ENCODE measurements around the gene CDKN2B. TPM values are rescaled to one million over a fixed set of nuclear protein-coding genes. Genes with fewer than 3 reads are reported as not detected.
"Not testable (repeated sequence)": the region's sequence is repeated elsewhere in the genome, so short reads cannot be mapped to it uniquely, and the experiment has no call there.

Gene CDKN2B
- total RNA-seq, 2 donors from 2014 or later: 158 to 160 TPM

DNA sequence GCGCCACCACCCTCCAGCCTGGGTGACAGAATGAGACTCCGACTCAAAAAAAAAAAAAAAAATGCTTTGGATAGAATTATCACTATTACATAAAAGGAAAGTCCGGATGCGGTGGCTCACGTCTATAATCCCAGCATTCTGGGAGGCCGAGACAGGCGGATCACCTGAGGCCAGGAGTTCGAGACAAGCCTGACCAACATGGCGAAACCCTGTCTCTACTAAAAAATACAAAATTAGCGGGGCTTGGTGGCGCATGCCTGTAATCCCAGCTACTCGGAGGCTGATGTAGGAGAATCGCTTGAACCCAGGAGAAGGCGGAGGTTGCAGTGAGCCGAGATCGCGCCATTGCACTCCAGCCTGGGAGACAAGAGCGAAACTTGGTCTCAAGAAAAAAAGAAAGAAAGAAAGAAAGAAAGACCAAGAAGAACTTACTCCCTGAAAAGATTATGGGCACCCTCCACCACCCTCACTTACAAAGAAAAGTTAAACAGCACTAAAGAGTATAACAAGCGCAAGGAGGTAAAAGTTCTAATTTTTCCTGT lies 32.7 kb downstream of the CDKN2B start:
- no peak for ATAC-seq
- intact Hi-C loops (cut with DNase I, micrococcal nuclease): no loop called here

GRCh38 chr9:21974722-21975409 lies 34.2 kb downstream of the CDKN2B start:
- no peak for DNase-seq

More for the DNA sequence above, 32.7 kb downstream of the CDKN2B start:
- no peak for DNase-seq

DNA sequence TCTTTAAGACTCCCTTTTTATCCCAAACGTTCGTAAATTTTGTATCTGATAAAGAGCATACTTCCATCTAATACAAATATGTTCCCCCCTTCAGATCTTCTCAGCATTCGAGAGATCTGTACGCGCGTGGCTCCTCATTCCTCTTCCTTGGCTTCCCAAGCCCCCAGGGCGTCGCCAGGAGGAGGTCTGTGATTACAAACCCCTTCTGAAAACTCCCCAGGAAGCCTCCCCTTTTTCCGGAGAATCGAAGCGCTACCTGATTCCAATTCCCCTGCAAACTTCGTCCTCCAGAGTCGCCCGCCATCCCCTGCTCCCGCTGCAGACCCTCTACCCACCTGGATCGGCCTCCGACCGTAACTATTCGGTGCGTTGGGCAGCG lies 34.8 kb downstream of the CDKN2B start:
- intact Hi-C loops (cut with DNase I, micrococcal nuclease): no loop called here
- ATAC-seq (no peak), DNase-seq (no peak)

More at GRCh38 chr9:21974722-21975409, 34.2 kb downstream of the CDKN2B start:
- ATAC-seq: peak; percentile 64
- intact Hi-C loops (cut with DNase I, micrococcal nuclease): no loop called here

DNA sequence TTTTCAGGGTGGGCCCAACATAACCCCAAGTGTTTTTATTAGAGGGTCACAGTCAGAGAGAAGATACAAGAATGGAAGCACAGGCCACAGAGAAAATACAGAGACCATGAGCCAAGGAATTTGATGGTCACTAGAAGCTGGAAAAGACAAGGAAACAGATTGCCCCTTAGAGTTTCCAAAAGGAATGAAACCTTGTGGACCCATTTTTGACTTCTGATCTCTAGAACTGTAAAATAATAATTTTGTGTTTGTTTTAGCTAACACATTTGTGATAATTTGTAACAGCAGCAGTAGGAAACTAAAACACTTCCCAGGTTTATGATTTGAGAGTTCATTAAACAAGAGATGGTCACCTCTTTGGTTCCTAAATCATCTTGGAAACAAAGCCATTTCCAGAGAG lies 36.7 kb downstream of the CDKN2B start:
- ATAC-seq: no peak
- DNase-seq: no peak
- intact Hi-C loops (cut with DNase I, micrococcal nuclease): no loop called here

DNA sequence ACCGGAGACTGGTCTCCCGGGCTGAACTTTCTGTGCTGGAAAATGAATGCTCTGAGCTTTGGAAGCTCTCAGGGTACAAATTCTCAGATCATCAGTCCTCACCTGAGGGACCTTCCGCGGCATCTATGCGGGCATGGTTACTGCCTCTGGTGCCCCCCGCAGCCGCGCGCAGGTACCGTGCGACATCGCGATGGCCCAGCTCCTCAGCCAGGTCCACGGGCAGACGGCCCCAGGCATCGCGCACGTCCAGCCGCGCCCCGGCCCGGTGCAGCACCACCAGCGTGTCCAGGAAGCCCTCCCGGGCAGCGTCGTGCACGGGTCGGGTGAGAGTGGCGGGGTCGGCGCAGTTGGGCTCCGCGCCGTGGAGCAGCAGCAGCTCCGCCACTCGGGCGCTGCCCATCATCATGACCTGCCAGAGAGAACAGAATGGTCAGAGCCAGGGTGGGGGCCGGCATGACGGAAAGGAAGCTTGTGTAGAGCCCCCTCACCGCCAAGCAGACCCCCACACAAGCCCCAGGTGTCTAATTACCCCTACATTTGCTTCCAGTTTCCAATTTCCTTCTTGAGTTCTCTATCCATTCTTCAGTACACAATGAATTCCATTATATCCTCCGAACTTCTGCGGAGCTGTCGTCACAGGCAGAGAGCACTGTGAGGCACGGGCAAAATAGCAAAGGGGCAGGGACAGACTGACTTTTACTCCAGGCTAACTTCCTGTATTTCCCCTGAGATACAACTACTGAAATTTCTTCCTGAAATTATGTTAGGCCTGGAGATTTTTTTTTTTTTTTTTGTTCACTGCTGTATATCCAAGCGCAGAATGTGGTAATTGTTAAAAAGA lies 38.1 kb downstream of the CDKN2B start:
- no peak for DNase-seq
- no peak for ATAC-seq
- intact Hi-C loops (cut with DNase I, micrococcal nuclease): no loop called here

GRCh38 chr9:21969951-21970799 lies 38.9 kb downstream of the CDKN2B start:
- intact Hi-C loops (cut with DNase I, micrococcal nuclease): no loop called here
- ATAC-seq (no peak), DNase-seq (no peak)

GRCh38 chr9:21969011-21969940 lies 39.8 kb downstream of the CDKN2B start:
- ATAC-seq (no peak), DNase-seq (no peak)
- intact Hi-C loops (cut with DNase I, micrococcal nuclease): no loop called here

GRCh38 chr9:21968331-21969010 lies 40.6 kb downstream of the CDKN2B start:
- intact Hi-C loops (cut with DNase I, micrococcal nuclease): no loop called here
- DNase-seq (no peak), ATAC-seq (no peak)

GRCh38 chr9:21967702-21968101 lies 41.4 kb downstream of the CDKN2B start:
- DNase-seq (no peak), ATAC-seq (no peak)
- intact Hi-C loops (cut with DNase I, micrococcal nuclease): no loop called here

GRCh38 chr9:21967169-21967568 lies 41.9 kb downstream of the CDKN2B start:
- ATAC-seq (no peak), DNase-seq (no peak)
- intact Hi-C loops (cut with DNase I, micrococcal nuclease): no loop called here

DNA sequence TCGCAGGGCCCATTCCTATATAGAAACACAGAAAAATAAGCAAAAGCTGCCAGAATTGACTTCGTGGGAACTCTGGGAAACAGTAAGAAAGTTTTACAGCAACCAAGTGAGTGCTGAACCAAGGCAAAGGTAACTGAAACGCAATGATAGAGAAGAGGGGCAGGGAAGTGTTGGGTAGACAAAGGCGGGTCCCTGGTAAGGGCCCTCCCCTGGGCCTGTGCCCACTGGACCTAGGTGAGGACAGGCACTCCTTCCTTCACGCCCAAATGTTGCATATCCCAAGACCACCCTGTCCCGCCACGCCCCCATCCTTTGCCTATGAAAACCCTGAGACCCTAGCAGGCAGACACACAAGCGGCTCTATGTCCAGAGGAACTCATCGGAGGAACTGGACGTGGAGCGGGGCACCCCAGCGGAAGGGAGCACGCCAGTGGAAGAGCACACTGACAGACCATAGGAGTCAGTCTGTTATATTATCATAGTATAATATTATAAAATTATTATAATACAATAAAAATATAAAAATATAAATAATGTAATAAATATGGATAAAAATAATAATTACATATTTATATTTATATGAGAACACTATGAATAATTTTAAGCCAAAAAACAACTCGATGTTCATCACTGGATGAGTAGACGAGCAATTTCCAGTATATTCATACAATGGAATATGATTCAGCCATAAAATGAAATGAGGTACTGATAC lies 42.8 kb downstream of the CDKN2B start:
- ATAC-seq: no peak
- intact Hi-C loops (cut with DNase I, micrococcal nuclease): no loop called here
- no peak for DNase-seq

DNA sequence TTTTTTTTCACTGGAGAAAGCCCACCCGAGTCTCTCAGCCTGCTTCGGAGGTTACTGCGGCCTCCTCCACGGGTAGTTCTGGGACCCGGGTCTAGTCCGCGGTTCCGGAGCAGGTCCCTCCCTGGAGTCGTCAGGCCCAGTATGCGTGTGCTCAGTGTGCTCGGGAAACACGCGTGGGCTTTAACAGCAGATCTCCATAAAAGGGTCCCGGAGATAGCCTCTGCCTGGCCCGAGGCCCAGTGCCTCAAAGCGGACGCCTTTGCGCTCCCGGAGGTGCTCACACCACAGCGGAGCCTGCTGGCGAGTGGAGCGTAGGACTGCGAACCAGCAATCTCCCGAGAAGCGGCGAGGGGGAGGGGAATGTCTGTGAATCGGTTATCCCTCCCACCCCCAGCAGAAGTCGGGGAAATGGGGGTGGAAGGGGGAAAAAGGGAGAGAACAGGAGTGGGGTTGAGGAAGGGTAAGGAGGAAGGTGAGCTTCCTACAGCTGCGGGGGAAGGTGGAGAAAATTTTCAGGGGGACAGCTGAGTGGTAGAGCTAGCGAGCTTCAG lies 43.6 kb downstream of the CDKN2B start:
- intact Hi-C loops (cut with DNase I, micrococcal nuclease): no loop called here
- ATAC-seq (peak; percentile 95), DNase-seq (peak; percentile 54 to 72)

- peak; percentile 77 for ATAC-seq
- intact Hi-C loops (cut with DNase I, micrococcal nuclease): no loop called here
Observed at GRCh38 chr9:21964925-21965385, 44.1 kb downstream of the CDKN2B start.

DNA sequence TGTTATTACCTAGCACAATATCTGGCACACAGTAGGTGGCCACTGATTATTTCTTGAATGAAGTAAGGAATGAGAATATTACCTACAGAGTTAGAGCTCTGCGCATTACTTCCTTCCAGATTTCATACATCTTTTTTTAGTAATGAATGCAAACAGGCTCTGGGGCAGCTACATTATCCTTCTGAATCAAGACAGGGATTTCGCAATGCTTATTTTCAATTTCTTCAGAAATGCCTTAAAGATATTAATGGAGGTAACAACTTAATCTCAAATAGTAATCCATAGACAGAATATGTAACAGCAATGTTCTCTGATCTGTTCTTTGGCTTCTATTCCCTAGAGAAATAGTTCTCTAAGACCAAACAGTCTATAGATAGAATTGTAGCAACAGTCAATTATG lies 47.5 kb downstream of the CDKN2B start:
- intact Hi-C loops (cut with DNase I, micrococcal nuclease): no loop called here
- DNase-seq (no peak), ATAC-seq (no peak)

More at GRCh38 chr9:21964925-21965385, 44.1 kb downstream of the CDKN2B start:
- peak in 1 of 2 donors; percentile 38 for DNase-seq

DNA sequence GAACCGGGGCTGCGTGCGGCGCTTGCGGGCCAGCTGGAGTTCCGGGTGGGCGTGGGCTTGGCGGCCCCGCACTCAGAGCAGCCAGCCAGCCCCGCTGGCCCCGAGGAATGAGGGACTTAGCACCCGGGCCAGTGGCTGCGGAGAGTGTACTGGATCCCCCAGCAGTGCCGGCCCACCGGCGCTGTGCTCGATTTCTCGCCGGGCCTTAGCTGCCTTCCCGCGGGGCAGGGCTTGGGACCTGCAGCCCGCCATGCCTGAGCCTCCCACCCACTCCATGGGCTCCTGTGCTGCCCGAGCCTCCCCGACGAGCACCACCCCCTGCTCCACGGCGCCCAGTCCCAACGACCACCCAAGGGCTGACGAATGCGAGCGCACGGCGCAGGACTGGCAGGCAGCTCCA lies 49.8 kb downstream of the CDKN2B start:
- ATAC-seq: not testable (repeated sequence)

DNA sequence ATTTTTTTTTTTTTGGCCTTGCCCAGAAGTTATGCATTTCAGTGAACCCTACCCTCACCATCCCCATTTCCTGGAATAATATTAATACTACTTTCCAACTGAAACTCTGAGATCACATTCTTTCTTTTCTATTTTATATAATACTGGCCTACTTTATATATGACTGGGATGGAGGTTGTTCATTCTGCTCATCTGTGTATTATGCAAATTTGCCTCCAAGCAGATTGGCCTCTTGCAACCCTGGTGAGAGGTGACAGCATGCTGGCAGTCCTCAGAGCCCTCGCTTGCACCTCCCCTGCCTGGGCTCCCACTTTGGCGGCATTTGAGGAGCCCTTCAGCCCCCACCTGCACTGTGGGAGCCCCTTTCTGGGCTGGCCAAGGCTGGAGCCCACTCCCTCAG lies 50.3 kb downstream of the CDKN2B start:
- intact Hi-C loops (cut with DNase I, micrococcal nuclease): no loop called here
- DNase-seq (no peak), ATAC-seq (no peak)

More for the DNA sequence above, 49.8 kb downstream of the CDKN2B start:
- intact Hi-C loops (cut with DNase I, micrococcal nuclease); DNase-seq: not testable (repeated sequence)

Data from left colon (tissue), 2 donors.